ENCODE measurements around the gene SMARCC1. TPM values are rescaled to one million over a fixed set of nuclear protein-coding genes. Genes with fewer than 3 reads are reported as not detected.
"Not testable (repeated sequence)": the region's sequence is repeated elsewhere in the genome, so short reads cannot be mapped to it uniquely, and the experiment has no call there.

SMARCC1 gene
- total RNA-seq, 1 experiment from 2014 or later, result 39.5 TPM

DNA sequence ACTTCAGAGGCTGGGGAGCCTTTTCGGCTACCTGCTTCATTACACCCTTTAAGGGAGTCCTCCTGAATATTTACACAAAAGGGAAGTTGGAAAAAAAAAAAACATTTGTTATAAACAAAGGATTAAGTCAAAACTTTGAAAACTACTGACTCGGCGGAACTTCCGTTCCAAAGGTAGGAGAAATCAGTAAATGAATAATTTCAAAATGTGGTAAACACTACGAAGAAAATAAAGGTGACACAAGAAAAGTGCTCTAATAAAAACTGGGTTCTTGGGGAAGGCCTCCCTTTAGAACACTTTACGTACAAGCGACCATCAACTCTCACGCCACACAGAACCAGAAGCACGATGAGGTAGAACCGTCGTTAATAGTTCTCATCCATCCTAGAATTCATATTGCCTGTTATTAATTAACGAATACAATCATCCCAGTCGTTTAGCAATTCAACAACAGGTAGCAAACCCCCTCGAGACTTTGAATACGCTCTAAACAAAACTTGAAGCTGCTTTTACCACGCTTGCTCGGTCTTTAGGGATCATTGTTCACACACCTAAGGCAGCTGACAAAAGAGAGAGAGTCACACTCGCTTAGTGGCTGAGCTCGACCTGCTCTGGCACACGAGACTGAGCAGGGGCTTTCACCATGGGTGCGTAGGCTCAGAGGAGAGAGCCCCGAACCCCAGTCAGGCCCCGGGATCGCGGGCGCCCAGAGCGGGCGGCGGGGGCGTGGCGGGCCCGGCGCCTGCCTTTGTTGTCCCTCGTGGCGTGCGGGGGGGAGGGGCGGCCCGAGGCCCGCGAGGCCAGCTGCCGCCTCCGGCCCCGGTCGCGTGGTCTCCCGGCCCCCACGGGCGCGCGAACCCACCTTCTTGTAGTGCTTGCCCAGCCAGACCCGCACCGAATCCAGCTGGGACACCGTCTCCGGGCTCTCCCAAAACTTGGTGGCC, 680 bp downstream of the SMARCC1 start:
- DNase-seq (ENCODE audit: low read depth, low spot score), result peak; percentile 35
- in situ Hi-C loops (cut with HindIII; ENCODE audit: low pct_unique_long_range_greater_than_20kb, low sequenced_read_pairs), result no loop called here

DNA sequence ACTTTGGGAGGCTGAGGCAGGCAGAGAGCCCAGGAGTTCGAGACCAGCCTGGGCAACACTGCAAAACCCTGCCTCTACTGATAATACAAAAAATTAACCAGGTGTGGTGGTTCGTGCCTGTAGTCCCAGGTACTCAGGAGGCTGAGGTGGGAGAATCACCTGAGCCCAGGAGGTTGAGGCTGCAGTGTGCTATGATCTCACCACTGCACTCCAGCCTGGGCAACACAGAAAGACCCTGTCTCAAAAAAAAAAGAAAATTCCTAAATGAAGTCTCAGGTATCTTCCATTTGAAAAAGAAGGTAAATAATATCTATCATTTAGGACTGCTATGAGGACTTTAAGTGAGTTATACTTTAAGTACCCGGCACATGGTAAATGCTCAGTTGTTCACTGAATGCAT, 2.9 kb downstream of the SMARCC1 start:
- in situ Hi-C loops (cut with HindIII; ENCODE audit: low pct_unique_long_range_greater_than_20kb, low sequenced_read_pairs), result no loop called here

DNA sequence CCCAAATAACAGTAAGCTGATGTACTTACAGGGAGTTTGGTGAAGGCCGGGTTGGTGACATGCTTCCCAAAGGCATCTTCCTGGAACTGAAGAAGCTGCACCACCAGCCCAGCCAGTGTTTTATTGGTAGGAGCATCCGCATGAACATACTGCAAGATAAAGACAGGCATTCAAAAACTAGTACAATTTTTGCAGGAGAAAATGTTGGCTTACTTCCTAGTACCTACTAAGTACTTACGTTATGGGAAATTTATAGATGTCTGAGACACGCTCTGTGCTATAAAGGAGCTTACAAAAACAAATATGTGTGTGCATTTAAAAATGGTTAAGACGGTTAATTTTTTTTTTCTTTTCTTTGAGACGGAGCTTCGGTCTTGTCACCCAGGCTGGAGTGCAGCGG, 8.9 kb downstream of the SMARCC1 start:
- in situ Hi-C loops (cut with HindIII; ENCODE audit: low pct_unique_long_range_greater_than_20kb, low sequenced_read_pairs), result no loop called here
- DNase-seq (ENCODE audit: low read depth, low spot score), result no peak

More for the DNA sequence above, 2.9 kb downstream of the SMARCC1 start:
- DNase-seq (ENCODE audit: low read depth, low spot score), result no peak

DNA sequence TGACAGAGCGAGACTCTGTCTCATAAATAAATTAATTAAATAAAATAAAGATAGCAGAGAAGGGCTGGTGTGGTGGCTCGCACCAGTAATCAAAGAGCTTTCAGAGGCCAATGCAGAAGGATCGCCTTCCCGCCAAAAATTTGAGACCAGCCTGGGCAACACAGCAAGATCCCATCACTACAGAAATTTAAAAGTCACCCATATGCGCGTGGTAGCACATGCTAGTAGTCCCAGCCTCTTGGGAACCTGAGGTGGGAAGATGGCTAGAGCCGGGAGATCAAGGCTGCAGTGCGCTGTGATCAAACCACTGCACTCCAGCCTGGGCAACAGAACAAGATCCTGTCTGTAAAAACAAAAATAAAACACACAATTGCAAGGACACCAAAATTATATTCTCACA, 9.6 kb downstream of the SMARCC1 start:
- in situ Hi-C loops (cut with HindIII; ENCODE audit: low pct_unique_long_range_greater_than_20kb, low sequenced_read_pairs), result no loop called here

DNA sequence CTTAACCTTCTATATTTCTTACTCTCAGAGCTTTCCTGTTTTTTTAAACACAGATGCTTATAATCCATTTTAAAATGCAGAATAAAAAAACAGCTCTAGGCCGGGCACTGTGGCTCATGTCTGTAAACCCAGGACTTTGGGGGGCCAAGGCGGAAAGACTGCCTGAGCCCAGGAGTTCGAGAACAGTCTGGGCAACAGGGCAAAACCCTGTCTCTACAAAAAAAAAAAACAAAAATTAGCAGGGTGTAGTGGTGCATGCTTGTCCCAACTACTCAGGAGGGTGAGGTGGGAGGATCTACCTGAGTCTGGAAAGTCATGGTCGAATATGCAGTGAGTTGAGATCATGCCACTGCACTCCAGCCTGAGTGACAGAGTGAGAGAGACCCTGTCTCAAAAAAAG, 15.5 kb downstream of the SMARCC1 start:
- in situ Hi-C loops (cut with HindIII; ENCODE audit: low pct_unique_long_range_greater_than_20kb, low sequenced_read_pairs), result no loop called here
- DNase-seq (ENCODE audit: low read depth, low spot score), result no peak

More for the DNA sequence above, 9.6 kb downstream of the SMARCC1 start:
- no peak for DNase-seq (ENCODE audit: low read depth, low spot score)

DNA sequence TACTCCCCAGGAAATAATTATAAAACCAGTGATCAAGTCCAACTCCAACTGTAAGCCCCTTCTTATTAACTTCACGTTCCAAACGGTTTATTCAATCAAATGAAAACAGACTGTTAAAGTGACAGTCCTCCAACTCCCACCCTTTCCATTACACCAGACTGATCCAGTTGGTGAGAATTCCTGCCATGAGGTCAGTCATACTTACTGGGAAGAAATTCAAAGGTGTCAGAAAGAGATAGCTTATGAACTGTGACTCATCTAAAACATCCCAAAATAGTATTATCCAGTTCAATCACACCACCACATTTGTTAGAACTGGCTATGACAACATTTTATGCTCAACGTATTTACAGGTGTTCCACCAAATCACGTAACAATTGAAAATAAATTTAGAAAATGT, 19.5 kb downstream of the SMARCC1 start:
- no peak for DNase-seq (ENCODE audit: low read depth, low spot score)
- in situ Hi-C loops (cut with HindIII; ENCODE audit: low pct_unique_long_range_greater_than_20kb, low sequenced_read_pairs), result no loop called here

DNA sequence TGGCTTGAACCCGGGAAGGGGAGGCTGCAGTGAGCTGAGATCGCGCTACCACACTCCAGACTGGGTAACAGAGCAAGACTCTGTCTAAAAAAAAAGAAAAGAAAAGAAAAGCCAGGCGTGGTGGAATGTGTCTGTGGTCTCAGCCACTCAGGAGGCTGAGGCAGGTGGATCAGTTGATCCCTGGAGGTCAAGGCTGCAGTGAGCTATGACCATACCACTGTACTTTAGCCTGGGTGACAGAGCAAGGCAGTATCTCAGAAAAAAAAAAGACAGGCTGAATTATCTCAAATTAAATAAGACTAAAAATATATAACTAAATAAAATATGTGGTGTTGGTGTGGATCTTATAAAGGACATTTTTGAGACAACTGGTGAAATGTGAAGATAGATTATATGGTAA, 20.6 kb downstream of the SMARCC1 start:
- DNase-seq (ENCODE audit: low read depth, low spot score), result no peak
- in situ Hi-C loops (cut with HindIII; ENCODE audit: low pct_unique_long_range_greater_than_20kb, low sequenced_read_pairs), result no loop called here

DNA sequence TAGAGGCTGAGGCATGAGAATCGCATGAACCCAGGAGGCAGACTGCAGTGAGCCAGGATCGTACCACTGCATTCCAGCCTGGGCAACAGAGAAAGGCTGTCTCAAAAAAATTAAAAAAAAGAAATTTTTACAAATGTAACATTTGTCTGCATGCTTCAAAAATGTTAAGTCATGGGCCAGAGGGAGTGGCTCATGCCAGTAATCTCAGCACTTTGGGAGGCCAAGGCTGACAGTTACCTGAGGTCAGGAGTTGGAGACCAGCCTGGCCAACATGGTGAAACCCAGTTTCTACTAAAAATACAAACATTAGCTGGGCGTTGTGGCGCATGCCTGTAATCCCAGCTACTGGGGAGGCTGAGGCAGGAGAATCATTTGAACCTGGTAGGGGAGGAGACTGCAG, 21.5 kb downstream of the SMARCC1 start:
- DNase-seq (ENCODE audit: low read depth, low spot score); in situ Hi-C loops (cut with HindIII; ENCODE audit: low pct_unique_long_range_greater_than_20kb, low sequenced_read_pairs): not testable (repeated sequence)

DNA sequence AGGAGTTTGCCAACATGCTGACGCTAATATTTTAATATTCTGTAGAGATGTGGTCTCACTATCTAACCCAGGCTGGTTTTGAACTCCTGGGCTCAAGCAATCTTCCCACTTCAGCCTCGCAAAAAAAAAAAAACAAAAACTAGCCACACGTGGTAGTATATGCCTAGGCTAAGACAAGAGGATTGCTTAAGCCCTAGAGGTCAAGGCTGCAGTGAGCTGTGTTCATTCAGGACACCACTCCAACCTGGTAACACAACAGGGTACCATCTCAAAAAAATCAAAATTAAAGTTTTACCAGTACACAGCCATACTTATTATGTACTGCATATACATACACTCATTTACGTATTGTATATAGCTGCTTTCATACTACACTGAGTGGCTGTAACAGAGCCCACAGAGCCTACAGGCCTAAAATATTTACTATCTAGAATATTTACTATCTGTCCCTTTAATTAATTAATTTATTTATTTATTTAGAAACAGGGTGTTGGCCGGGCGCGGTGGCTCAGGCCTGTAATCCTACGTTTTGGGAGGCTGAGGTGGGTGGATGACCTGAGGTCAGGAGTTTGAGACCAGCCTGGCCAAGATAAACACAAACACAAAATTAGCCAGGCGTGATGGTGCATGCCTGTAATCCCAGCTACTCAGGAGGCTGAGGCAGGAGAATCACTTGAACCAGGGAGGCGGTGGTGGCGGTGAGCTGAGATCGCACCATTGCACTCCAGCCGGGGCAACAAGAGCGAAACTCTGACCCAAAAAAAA, 23.2 kb downstream of the SMARCC1 start:
- no peak for DNase-seq (ENCODE audit: low read depth, low spot score)
- in situ Hi-C loops (cut with HindIII; ENCODE audit: low pct_unique_long_range_greater_than_20kb, low sequenced_read_pairs), result no loop called here

DNA sequence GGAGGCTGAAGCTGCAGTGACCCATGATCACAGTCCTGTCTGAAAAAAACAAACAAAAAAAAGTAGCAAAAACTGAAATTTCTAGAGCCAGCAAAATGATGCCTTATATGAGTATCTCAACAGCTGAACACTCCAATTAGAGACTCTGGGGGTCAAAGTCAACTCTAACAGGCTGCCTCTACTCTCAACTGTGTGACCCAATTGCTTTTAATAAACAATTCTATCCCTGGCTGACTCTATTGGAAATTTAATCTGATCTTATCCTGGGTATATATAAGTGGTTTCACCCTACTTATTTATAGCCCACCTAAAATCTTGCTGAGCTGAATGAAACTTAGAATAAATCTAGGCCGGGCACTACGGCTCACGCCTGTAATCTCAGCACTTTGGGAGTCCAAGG, 29.0 kb downstream of the SMARCC1 start:
- in situ Hi-C loops (cut with HindIII; ENCODE audit: low pct_unique_long_range_greater_than_20kb, low sequenced_read_pairs), result no loop called here
- DNase-seq (ENCODE audit: low read depth, low spot score), result no peak

DNA sequence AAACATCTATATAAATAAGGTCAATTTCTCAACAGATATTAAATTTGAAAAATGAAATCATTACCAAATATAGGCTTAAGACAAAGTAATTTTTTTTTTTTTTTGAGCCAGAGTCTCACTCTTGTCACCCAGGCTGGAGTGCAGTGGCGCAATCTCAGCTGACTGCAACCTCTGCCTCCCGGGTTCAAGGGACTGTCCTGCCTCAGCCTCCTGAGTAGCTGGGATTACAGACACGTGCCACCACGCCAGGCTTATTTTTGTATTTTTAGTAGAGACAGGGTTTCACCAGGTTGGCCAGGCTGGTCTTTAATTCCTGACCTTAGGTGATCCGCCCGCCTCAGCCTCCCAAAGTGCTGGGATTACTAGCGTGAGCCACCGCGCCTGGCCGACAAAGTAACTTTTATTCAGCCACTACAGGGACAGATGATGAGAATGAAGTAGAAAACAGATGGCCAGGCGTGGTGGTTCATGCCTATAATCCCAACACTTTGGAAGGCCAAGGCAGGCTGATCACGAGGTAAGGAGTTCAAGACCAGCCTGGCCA, 30.8 kb downstream of the SMARCC1 start:
- in situ Hi-C loops (cut with HindIII; ENCODE audit: low pct_unique_long_range_greater_than_20kb, low sequenced_read_pairs); DNase-seq (ENCODE audit: low read depth, low spot score): not testable (repeated sequence)

DNA sequence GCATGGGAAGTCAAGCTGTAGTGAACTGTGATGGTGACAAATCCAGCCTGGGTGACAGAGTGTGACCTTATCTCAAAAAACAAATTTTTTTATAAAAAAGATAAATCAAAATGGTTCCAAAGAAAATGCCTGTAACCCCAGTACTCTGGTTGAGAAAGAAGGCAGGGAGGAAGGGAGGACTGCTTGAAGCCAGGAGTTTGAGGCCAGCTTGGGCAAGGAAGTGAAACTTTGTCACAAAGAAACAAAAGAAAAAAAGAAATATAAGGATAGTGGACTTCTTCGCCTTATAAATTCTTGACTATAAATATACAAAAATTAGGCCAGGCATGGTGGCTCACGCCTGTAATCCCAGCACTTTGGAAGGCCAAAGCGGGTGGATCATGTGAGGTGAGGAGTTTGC, 34.1 kb downstream of the SMARCC1 start:
- no peak for DNase-seq (ENCODE audit: low read depth, low spot score)

DNA sequence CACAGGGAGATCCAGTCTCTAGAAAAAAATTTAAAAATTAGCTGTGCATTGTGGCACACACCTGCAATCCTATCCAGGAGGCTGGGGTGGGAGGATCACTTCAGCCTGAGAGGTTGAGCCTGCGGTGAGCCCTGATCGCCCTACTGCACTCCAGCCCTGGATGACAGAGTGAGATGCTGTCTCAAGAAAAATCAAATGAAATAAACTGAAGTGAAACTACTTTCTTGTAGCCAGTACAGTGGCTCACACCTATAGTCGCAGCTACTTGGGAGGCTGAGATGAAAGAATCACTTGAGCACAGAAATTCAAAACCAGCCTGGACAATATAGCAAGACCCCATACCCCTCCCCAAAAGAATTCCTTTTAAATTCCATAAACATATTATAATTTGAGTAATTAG, 35.4 kb downstream of the SMARCC1 start:
- in situ Hi-C loops (cut with HindIII; ENCODE audit: low pct_unique_long_range_greater_than_20kb, low sequenced_read_pairs), result no loop called here

More for the DNA sequence above, 34.1 kb downstream of the SMARCC1 start:
- in situ Hi-C loops (cut with HindIII; ENCODE audit: low pct_unique_long_range_greater_than_20kb, low sequenced_read_pairs), result no loop called here

DNA sequence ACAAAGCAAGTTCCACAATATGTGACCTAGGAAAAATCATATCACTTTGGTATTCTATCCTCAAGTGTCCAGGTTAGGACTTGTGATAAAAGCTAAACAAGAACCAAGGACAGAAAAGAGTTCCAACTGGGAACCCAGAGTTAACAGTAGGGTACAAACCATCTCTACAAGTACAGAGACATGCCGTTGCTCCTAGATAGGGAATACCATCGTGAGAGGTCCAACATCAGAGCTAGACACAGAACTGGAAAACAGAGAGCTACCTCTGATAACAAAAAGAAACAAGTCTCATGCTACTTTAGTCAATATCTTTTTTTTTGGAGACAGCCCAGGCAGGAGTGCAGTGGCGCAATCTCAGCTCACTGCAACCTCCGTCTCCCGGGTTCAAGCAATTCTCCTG, 37.8 kb downstream of the SMARCC1 start:
- in situ Hi-C loops (cut with HindIII; ENCODE audit: low pct_unique_long_range_greater_than_20kb, low sequenced_read_pairs), result no loop called here
- no peak for DNase-seq (ENCODE audit: low read depth, low spot score)

More for the DNA sequence above, 35.4 kb downstream of the SMARCC1 start:
- no peak for DNase-seq (ENCODE audit: low read depth, low spot score)

DNA sequence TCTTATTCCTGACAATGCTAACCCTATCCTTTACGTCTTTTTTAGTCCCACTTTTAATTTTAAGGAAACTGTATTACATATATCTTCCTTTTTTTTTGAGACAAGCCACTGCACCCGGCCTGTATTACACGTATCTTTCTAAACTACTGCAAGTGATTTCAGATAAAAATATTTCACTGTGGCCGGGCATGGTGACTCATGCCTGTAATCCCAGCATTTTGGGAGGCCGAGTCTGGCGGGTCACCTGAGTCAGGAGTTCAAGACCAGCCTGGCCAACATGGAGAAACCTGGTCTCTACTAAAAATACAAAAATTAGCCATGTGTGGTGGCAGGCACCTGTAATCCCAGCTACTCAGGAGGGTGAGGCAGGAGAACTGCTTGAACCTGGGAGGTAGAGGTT, 38.3 kb downstream of the SMARCC1 start:
- DNase-seq (ENCODE audit: low read depth, low spot score); in situ Hi-C loops (cut with HindIII; ENCODE audit: low pct_unique_long_range_greater_than_20kb, low sequenced_read_pairs): not testable (repeated sequence)

DNA sequence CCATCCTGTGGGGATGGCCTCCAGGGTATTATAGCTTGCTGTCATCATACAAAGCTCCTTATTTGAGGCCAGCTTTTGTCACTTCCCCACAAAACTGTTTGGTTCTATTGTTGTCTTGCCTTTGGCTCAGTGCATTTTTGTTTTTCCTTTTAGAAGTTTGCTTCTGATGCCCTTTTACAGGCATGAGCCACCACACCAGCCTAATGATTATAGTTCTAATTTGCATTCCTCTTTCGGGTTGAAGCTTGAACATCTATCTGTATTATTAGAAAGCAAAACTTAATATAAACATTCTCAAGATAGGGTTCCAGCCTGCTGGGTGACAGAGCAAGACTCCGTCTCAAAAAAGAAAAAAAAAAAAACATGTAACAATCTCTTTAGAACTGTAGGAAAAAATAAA, 39.8 kb downstream of the SMARCC1 start:
- in situ Hi-C loops (cut with HindIII; ENCODE audit: low pct_unique_long_range_greater_than_20kb, low sequenced_read_pairs), result no loop called here
- DNase-seq (ENCODE audit: low read depth, low spot score), result no peak

DNA sequence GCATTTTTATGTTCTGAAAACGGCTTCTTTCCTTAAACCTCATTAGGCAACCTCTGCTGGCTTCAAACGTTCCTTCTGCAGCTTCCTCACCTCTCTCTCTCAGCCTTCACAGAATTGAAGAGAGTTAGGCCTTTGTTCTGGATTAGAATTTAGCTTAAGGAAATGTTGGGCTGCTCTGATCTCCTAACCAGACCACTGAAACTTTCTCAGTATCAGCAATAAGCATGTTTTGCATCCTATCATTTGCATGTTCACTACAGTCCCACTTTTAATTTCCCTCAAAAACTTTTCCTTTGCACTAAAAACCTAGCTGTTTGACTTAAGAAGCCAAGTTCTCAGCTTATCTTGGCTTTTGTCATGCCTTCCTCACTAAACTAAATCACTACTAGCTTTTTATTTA, 49.5 kb downstream of the SMARCC1 start:
- in situ Hi-C loops (cut with HindIII; ENCODE audit: low pct_unique_long_range_greater_than_20kb, low sequenced_read_pairs), result no loop called here

DNA sequence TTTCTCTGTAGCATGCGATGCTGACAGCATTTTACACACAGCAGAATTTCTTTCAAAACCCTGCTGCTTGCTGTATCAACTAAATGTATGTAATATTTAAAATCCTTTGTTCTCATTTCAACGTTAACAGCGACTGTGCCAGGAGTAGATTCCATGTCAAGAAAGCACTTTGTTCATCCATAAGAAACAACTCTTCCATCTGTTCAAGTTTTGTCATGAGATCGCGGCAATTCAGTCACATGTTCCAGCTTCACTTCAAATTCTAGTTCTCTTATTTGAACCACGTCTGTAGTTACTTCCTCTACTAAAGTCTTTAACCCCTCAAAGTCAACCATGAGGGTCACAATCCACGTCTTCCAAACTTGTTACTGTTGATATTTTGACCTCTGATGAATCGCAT, 50.6 kb downstream of the SMARCC1 start:
- in situ Hi-C loops (cut with HindIII; ENCODE audit: low pct_unique_long_range_greater_than_20kb, low sequenced_read_pairs), result no loop called here
- DNase-seq (ENCODE audit: low read depth, low spot score), result peak; percentile 57

More for the DNA sequence above, 49.5 kb downstream of the SMARCC1 start:
- DNase-seq (ENCODE audit: low read depth, low spot score), result no peak
